Lower leg skin (tissue), 3 donors: ENCODE data around the gene BCO1.

ENCODE experiments used
- POLR2A ChIP-seq, 2 donors: fragments of 450-650 bp; IDR thresholded peaks; one replicate each; pipeline ENCODE4 v1.6.1; 2016 to 2017; ENCODE audit warnings: antibody characterized with exemption in 2 of 2, mild to moderate bottlenecking in 1 of 2, moderate library complexity in 1 of 2
- TF ChIP-seq, protein P1 (sequence below), 3 donors: fragments of 450-650 bp; IDR thresholded peaks; one replicate each; pipeline ENCODE4 v1.5.1; 2016; ENCODE audit warnings: antibody characterized with exemption in 3 of 3, mild to moderate bottlenecking in 3 of 3, moderate library complexity in 2 of 3

DNA sequence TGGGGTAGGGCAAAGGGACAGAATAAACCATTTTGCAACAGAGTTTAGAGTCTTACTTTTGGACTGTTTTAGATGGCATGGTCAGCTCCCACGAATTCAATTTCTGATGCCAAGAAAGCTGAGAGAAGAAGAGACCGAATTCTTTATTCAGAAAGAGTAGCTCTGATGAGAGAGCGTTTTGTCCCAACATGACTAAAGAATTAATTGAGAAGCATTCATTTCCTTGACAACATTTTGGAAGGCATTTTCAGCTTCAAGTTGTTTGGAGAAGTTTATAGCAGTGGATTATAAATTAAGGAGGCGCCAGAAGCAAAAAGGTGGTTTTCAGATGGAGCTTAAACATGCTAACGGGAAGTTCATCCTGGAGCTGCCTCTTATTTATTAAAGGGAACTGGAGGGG lies 88.5 kb downstream of the BCO1 start:
- TF ChIP-seq, protein P1, sequence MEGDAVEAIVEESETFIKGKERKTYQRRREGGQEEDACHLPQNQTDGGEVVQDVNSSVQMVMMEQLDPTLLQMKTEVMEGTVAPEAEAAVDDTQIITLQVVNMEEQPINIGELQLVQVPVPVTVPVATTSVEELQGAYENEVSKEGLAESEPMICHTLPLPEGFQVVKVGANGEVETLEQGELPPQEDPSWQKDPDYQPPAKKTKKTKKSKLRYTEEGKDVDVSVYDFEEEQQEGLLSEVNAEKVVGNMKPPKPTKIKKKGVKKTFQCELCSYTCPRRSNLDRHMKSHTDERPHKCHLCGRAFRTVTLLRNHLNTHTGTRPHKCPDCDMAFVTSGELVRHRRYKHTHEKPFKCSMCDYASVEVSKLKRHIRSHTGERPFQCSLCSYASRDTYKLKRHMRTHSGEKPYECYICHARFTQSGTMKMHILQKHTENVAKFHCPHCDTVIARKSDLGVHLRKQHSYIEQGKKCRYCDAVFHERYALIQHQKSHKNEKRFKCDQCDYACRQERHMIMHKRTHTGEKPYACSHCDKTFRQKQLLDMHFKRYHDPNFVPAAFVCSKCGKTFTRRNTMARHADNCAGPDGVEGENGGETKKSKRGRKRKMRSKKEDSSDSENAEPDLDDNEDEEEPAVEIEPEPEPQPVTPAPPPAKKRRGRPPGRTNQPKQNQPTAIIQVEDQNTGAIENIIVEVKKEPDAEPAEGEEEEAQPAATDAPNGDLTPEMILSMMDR (IDR thresholded peaks at IDR 0.05) = no peak
- no peak for TF ChIP-seq POLR2A (IDR thresholded peaks at IDR 0.05)
